HG03097 (cell line): ENCODE results near the gene GMCL1.
"Not testable (repeated sequence)": the region's sequence is repeated elsewhere in the genome, so short reads cannot be mapped to it uniquely, and the experiment has no call there.

Experiments used
- ATAC-seq: cut with Tn5 transposase; IDR thresholded peaks from one replicate; pipeline ENCODE4 v1.9.1; 2021; ENCODE audit not compliant: unreplicated experiment, low FRiP score

The GMCL1 gene

DNA sequence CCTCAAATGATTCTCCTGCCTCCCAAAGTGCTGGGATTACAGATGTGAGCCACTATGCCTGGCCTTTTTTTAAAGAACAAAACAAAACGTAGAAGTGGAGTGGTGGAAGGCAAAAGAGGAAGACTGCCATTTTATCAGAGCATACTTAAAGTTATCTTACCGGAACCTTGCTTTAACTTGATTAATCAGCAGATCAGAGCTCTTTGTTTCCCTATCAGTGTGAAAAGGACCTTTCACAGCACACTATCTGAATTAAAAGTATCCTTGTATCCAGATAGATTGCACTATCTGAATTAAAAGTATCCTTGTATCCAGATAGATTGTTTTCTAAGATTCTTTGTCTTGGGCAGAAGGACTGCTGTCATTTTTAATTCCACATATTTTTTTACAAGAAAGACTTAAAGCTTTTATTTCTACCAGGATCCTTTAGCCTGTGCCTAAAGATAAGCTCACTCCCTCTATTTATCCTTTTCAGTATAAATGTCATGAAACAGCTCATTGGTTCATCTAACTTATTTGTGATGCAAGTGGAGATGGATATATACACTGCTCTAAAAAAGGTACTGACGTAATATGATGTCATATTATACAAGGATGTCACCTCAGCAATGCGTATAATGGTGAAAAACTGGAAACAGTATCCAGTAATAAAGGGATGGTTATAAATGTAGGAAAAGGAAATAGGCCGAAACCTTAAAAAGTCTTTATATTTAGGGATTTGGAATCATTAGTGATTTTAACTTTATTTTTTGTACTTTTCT lies 17.8 kb downstream of the GMCL1 start:
- no peak for ATAC-seq

GRCh38 chr2:69848186-69848790 lies 18.8 kb downstream of the GMCL1 start:
- ATAC-seq = no peak

DNA sequence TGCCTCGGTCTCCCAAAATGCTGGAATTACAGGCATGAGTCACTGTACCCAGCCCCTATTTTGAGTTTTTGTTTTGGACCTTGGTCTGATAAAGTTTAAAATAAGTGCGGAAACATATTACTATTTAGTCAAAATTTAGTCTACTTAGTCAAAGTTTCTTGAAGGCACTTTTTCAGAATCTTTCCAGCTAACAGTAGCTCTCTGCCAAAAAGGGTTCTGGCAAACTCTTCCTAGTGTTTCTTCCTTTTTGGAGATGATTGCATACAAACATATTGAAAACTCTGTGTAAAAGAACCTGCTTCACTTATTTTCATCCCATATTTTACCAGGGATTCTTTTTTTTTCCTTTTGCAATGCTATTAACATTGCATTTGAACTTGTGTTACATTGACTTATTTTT lies 28.8 kb downstream of the GMCL1 start:
- ATAC-seq = no peak

GRCh38 chr2:69863298-69863697 lies 33.8 kb downstream of the GMCL1 start:
- ATAC-seq = no peak

DNA sequence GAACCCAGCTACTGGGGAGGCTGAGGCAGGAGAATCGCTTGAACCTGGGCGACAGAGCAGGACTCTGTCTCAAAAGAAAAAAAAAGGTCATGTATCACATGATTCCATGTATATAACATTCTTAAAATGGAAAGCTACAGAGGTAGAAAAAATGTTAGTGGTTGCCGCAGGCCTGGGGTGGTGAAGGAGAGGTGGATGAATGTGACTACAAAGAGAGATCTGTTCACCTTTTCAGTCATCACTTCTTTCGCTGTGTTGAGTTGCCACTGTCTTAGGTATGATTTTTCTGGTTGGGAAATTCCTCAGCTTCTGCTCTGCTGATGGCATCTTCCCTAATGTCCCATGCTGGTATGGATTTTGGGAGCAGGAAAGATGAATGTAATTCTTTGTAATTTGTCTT lies 59.0 kb downstream of the GMCL1 start:
- no peak for ATAC-seq

- no peak for ATAC-seq
Observed at GRCh38 chr2:69889302-69889701, 59.8 kb downstream of the GMCL1 start.

- no peak for ATAC-seq
Observed at GRCh38 chr2:69890881-69891280, 61.4 kb downstream of the GMCL1 start.

DNA sequence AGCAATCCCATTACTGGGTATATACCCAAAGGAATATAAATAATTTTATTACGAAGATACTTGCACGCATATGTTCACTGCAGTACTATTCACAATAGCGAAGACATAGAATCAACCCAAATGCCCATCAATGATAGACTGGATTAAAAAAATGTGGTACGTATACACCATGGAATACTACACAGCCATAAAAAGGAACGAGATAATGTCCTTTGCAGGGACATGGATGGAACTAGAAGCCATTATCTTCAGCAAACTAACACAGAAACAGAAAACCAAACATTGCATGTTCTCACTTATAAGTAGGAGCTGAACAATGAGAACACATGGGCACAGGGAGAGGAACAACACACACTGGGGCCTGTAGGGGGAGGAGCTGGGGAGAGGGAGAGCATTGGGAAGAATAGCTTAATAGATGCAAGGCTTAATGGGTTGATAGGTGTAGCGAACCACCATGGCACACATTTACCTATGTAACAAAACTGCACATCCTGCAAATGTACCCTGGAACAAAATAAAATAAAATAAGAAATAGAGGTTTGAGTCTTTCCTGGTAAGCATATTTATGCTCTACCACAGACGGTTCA lies 63.5 kb downstream of the GMCL1 start:
- not testable (repeated sequence) for ATAC-seq

DNA sequence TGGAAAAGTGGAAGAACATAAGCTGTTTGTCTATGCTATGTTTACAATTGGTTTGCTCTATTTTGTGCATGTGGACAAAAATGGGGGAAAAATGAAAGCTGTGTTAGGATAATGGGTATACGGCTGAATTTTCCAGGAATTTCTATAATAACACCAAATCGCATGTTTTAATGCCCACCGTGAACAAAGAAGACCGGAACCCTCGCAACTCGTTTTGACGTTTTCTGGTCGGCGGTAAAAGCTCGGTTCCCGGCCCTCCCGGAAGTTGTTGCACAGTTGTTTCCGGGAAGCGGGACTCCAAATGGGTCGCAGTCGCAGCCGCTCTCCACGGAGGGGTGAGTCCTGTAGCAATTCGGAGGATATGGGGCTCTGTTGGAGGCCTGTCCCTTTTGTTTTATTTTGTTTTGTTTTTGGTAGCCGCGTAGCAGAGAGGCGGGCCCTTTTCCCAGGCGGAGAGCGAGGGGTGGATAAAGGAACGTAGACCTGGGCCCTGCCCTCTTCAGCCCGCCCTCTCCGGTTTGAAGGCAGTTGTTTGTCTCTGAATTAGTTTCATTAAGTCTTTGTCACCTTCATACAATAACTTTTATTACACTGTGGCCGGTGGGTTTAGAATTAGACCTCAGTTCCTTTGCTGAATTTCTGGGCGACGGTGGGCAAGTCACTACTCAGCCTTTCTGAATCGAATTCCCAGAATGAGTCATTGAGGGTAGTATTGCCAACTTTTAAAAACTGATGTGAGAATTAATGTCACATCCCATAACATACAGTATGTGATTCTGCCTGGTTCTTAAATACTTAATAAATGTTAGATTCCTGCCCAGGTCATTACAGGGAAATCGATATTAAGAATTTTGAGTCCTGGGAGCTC lies 64.5 kb downstream of the GMCL1 start, which contains the start of gene SNRNP27:
TSS of gene SNRNP27 (plus strand) at position 273 of the 868 bp plus-strand sequence. CDS start at position 302, 29 bp downstream.
- ATAC-seq = peak; percentile 63

DNA sequence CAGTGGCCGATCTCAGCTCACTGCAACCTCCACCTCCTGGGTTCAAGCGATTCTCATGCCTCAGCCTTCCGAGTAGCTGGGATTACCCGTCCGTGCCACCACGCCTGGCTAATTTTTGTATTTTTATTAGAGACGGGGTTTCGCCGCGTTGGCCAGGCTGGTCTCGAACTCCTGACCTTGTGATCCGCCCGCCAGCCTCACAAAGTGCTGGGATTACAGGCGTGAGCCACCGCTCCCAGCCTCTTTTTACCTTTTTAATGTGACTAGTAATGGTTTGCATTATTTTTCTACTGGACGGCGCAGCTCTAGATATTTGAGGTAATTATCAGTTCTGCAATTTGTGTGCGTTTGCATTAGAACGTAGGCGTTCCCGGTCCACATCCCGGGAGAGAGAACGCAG lies 65.3 kb downstream of the GMCL1 start:
- ATAC-seq = not testable (repeated sequence)

DNA sequence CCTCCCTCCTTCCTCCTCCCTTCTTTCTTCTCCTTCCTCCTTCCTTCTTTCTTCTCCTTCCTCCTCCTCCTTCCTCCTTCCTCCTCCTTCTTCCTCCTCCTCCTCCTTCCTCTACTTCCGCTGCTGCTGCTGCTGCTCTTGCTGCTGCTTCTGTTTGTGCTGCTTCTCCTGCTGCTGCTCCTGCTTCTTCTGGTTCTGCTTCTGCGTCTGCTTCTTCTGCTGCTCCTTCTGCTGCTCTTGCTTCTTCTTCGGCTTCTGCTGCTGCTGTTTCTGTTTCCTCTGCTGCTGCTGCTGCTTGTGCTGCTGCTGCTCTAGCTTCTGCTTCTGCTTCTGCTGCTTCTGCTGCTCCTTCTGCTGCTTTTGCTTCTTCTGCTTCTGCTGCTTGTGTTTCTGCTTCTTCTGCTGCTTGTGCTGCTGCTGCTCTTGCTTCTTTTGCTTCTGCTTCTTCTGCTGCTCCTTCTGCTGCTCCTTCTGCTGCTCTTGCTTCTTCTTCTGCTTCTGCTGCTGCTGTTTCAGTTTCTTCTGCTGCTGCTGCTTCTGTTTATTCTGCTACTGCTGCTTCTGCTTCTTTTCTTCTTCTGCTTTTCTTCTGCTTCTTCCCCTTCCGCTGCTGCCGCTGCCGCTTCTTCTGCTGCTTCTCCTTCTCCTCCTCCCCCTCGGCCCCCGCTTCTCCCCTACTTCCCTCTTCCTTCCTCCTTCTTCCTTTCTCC lies 72.9 kb downstream of the GMCL1 start:
- ATAC-seq = no peak

DNA sequence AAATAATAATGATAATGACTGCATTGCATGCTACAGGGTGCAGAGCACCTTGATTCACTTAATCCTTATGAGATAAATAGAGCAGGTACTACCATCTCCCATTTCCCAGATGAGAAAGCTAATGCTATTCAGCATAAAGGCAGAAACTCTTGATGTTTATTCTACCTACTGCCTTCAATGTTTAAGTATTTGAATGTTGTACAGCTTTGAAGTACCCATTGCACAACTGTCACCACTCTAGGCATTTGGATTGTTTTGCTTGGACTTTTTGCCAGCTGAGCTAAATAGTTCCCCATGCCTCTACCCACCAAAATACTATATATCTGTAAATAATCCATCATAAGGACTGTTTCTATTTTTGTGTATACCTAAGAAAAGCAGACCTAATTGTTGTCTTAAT lies 77.8 kb downstream of the GMCL1 start:
- ATAC-seq = no peak

DNA sequence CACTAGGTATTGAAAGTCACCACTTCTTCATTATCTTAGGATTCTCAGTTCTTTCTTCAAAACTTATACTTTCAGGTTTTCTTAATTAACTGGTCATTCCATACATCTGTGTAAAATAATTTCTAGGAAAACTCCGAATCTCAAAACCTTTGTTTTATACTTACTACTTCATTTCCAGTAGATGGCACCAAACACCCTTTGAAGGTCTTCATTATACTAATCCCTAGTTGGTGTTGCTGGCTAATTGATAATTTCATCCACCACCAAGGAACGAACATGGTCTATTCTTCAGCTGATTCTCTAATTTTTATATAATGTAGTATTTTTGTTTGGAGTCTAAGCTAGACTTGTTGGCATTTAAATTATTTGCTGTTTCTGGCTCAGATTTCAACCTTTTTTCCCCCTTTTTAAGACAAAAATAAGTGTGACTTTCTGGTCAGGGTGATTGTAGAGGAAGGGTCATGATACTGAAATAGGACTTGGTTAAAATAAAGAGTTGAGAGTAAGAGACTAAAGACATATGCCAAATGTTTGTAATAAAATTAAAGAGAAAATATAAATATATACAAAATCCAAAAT lies 82.6 kb downstream of the GMCL1 start:
- no peak for ATAC-seq

- peak; percentile 86 for ATAC-seq
Observed at GRCh38 chr2:69914164-69914949, 84.9 kb downstream of the GMCL1 start.

GRCh38 chr2:69914950-69915945 lies 85.8 kb downstream of the GMCL1 start, which contains the start of gene MXD1:
TSS of gene MXD1 (plus strand) at chr2:69915109. CDS start at chr2:69915331, 222 bp downstream.
- no peak for ATAC-seq

DNA sequence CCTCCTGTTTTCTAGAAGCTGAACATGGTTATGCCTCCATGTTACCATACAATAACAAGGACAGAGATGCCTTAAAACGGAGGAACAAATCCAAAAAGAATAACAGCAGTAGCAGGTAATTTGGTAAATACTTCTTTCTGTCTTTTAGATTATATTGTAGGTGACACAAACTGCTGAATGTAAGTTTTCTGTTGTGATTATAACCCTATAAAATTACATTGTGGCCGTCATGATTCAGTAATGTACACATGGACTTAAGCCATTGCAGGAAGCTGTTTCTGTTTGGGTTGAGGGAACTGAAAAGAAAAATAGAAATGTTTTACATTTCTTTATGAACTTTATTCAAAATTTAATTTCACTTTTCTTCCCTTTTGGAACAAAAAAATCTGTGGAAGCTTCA lies 86.6 kb downstream of the GMCL1 start:
- ATAC-seq = no peak

GRCh38 chr2:69917852-69918251 lies 88.4 kb downstream of the GMCL1 start:
- ATAC-seq = no peak

DNA sequence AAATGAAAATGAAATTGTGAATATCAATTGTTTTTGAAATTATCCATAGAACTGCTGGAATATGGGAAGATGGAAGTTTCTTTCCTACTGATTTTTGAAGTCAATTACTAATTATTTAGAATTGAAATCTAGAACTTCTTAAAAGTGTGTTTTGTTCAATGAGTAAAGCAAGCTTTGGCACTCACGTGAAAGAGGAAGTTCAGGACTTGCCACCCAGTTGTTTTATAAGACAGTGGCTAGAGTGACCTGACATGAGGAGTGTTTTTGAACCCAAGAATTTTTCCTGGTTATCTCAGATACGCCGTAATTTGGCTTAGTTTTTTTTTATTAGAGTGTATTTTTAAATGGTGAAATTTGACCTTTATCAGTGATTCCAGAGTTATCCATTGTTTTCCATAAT lies 88.9 kb downstream of the GMCL1 start:
- ATAC-seq = no peak
